Activated CD4-positive, alpha-beta T cell treated with anti-CD3 and anti-CD28 coated beads for 36 hours (primary cell): ENCODE measurements around the gene EML6. TPM values are rescaled to one million over a fixed set of nuclear protein-coding genes. Genes with fewer than 3 reads are reported as not detected.
"Not testable (repeated sequence)": the region's sequence is repeated elsewhere in the genome, so short reads cannot be mapped to it uniquely, and the experiment has no call there.

Experiments
- ATAC-seq: fragments of 200-7000 bp; cut with Tn5 transposase; one replicate; pipeline ENCODE4 v1.10.0; 2021; ENCODE audit warnings: mild to moderate bottlenecking, moderate library complexity
- CTCF ChIA-PET: fragments of 350-600 bp; sonication (Branson Sonifier 250); formaldehyde crosslinking; loops from one replicate; lab custom pipeline; 2021; ENCODE audit warnings: antibody characterized with exemption; lab: Charles Lee
- POLR2A ChIA-PET: fragments of 350-600 bp; sonication (Branson Sonifier 250); formaldehyde crosslinking; loops from one replicate; lab custom pipeline; 2021; ENCODE audit warnings: antibody characterized with exemption, inconsistent platforms; lab: Charles Lee
- DNase-seq: peaks from one replicate; pipeline ENCODE4 v3.0.0-alpha.2; 2020
- H3K27ac Mint-ChIP-seq: one replicate; pipeline ENCODE4 v1.8.0; 2021; ENCODE audit warnings: mixed read lengths
- H3K27me3 Mint-ChIP-seq: one replicate; pipeline ENCODE4 v1.8.0; 2021; ENCODE audit warnings: mixed read lengths
- H3K36me3 Mint-ChIP-seq: one replicate; pipeline ENCODE4 v1.8.0; 2021; ENCODE audit warnings: low read depth, mixed read lengths
- H3K4me1 Mint-ChIP-seq: one replicate; pipeline ENCODE4 v1.8.0; 2021; ENCODE audit warnings: mixed read lengths
- H3K4me3 Mint-ChIP-seq: one replicate; pipeline ENCODE4 v1.8.0; 2021; ENCODE audit warnings: mild to moderate bottlenecking, moderate library complexity, mixed read lengths
- H3K9me3 Mint-ChIP-seq: one replicate; pipeline ENCODE4 v1.8.0; 2021; ENCODE audit warnings: low read depth, mixed read lengths
- intact Hi-C, 2 experiments: fragments of 100-400 bp; cut with DNase I in 1 of 2; cut with micrococcal nuclease in 1 of 2; formaldehyde crosslinking; loops; one replicate each; pipeline versions ENCODE4 v1.14.2 to v1.15.1; 2022 to 2024; cut with DNase I, micrococcal nuclease
- total RNA-seq, 2 experiments: library from RNA; stranded (reverse); gene quantifications; one replicate each; pipeline ENCODE4 v1.2.3, GENCODE V29; 2021

Gene EML6
- total RNA-seq, 2 experiments from 2014 or later, result 0.16 to 0.30 TPM

DNA sequence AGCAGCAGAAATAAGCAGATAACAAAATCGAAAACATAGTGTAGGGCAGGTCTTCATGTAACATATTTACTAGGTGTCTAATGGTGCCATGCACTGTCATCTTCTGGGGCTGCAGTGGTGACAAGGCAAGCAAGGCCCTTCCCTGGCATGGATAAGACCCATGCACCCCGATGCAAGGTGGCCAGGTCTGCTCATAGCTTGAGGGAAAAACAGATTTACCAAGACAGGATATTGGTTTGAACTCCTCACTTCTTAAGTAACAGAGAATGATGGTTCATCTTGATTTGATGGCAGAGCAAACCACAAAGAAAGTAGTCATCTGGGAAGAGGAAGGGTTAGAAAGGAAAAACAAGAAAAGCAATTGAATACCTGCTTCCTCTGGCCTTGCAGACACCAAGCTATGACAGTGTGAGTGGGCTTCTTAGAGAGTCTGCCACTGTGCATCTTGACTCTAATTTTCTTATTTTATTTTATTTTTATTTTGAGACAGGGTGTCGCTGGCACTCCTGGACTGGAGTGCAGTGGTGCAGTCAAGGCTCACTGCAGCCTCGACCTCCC lies 35.8 kb upstream of the EML6 start:
- ATAC-seq, result peak; percentile 53
- intact Hi-C loops, result no loop called here
- peaks cover 8% of the 10 kb centered on the region for H3K4me1 Mint-ChIP-seq
- H3K36me3 Mint-ChIP-seq, result no peaks in the 10 kb centered on the region
- no peaks in the 10 kb centered on the region for H3K9me3 Mint-ChIP-seq
- ChIA-PET POLR2A (interaction anchor here (0.7 kb wide), 1 partner anchor 838 kb away, joined by 7 read pairs; no protein-coding TSS in a partner anchor), CTCF (no interaction called here)
- peaks cover 45% of the 10 kb centered on the region for H3K27me3 Mint-ChIP-seq
- no peak overlapping the region for H3K4me3 Mint-ChIP-seq
- DNase-seq, result no peak
- no peak overlapping the region for H3K27ac Mint-ChIP-seq

DNA sequence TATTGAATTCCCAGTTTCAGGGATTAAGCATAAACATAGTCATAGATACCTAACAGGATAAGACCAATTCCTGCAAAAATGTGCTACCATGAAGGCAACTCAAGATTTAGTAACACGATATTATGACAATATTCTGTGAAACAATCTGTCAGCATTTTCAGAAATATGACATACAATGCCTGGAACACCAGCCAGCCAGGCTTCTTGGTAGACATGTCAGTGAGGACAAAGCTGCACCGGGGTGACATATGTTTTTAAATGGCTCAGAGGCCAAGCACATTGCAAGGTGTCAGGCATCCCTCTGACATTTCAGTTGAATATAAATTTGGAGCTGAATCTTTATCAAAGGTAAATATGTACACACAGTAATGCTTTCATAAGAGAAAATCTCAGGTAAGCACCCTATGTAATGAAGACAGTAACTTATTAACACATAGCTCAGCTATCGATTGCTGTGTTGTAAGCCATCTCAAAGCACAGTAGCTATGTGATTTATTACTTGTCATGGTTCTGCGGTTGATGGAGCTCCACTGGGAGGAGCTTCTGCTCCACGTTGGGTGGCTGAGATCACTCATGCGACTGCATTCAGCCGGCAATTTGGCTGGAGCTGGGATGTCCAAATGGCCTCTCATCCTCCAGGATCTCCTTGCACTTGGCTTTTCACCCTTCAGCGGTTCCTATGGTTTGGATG lies 31.9 kb upstream of the EML6 start:
- ATAC-seq (no peak), DNase-seq (no peak)
- Mint-ChIP-seq H3K27ac (no peak overlapping the region), H3K9me3 (no peaks in the 10 kb centered on the region), H3K4me3 (no peak overlapping the region), H3K27me3 (peaks cover 27% of the 10 kb centered on the region), H3K36me3 (no peaks in the 10 kb centered on the region), H3K4me1 (peaks cover 8% of the 10 kb centered on the region)
- POLR2A ChIA-PET, result no interaction called here
- CTCF ChIA-PET, result interaction anchor here (1.3 to 2.0 kb wide), 3 partner anchors 10 to 26 kb away, joined by 3 to 13 read pairs (median 4); no protein-coding TSS in a partner anchor
- intact Hi-C loops, result no loop called here

DNA sequence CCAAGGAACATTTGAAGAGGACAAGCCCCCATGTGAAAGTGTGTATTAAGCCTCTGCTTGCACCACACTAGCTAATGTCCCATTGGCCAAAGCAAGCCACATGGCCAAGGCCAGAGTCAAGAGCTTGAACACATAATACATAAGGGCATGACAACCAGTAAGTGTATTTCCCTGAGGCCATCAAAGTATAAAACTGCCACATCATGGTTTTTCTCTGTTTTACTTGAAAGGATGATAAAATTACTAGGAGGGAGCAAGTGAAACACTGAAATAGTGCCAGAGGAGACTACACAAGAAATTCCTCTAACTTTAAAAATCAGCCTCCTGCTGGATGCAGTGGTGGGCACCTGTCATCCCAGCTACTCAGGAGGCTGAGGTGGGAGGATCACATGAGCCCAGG lies 30.9 kb upstream of the EML6 start:
- Mint-ChIP-seq H3K27me3 (peaks cover 24% of the 10 kb centered on the region), H3K9me3 (no peaks in the 10 kb centered on the region), H3K27ac (no peak overlapping the region), H3K4me1 (peaks cover 5% of the 10 kb centered on the region), H3K4me3 (no peak overlapping the region), H3K36me3 (no peaks in the 10 kb centered on the region)
- CTCF ChIA-PET, result interaction anchor here (0.9 to 2.0 kb wide), 6 partner anchors 11 to 168 kb away, joined by 3 to 13 read pairs (median 3); no protein-coding TSS in a partner anchor
- DNase-seq (no peak), ATAC-seq (no peak)
- intact Hi-C loops, result no loop called here
- POLR2A ChIA-PET, result interaction anchor here (0.6 kb wide), 1 partner anchor 35 kb away, joined by 4 read pairs; no protein-coding TSS in a partner anchor

DNA sequence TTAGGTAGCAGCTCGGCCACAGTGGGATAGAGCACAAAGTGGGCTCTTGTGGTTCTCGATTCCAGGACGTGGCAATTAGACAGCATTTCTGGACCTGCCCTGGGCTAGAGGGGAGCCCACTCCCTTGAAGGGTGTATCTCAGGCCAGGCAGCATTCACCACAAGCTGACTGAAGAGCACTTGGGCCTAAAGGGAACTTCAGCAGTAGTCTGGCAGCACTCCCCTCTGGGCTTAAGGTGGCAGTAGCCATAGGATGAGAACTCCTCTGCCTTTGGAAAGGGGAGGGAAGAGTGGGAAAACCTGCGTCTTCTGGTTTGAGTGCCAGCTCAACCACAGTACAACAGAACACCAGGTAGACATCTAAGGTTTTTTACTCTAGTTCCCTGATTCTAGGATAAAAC lies 28.1 kb upstream of the EML6 start:
- ChIA-PET POLR2A (no interaction called here), CTCF (interaction anchor here (1.1 to 4.2 kb wide), 3 partner anchors 9 to 19 kb away, joined by 3 to 16 read pairs (median 3); no protein-coding TSS in a partner anchor)
- Mint-ChIP-seq H3K36me3 (no peaks in the 10 kb centered on the region), H3K27ac (no peak overlapping the region), H3K9me3 (no peaks in the 10 kb centered on the region), H3K4me3 (no peak overlapping the region), H3K27me3 (peaks cover 12% of the 10 kb centered on the region), H3K4me1 (peaks cover 2% of the 10 kb centered on the region)
- ATAC-seq, result no peak
- no peak for DNase-seq
- intact Hi-C loops, result no loop called here

DNA sequence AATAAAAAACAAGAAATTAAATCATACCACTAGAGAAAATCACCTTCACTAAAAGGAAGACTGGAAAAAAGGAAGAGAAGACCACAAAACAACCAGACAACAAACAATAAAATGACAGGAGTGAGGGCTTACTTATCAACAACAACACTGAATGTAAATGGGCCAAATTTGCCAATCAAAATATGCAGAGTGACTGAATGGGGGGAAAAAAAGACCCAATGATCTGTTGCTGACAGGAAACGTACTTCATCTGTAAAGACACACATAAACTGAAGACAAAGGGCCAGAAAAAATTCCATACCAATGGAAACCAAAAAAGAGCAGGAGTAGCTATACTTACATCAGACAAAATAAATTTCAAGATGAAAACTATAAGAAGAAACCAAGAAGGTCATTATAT lies 25.5 kb upstream of the EML6 start:
- Mint-ChIP-seq H3K9me3 (no peaks in the 10 kb centered on the region), H3K27me3 (peaks cover 18% of the 10 kb centered on the region), H3K4me3 (no peak overlapping the region), H3K4me1 (peaks cover 9% of the 10 kb centered on the region), H3K36me3 (no peaks in the 10 kb centered on the region), H3K27ac (no peak overlapping the region)
- POLR2A ChIA-PET, result no interaction called here
- CTCF ChIA-PET, result no interaction called here
- DNase-seq (no peak), ATAC-seq (no peak)
- intact Hi-C loops, result no loop called here

DNA sequence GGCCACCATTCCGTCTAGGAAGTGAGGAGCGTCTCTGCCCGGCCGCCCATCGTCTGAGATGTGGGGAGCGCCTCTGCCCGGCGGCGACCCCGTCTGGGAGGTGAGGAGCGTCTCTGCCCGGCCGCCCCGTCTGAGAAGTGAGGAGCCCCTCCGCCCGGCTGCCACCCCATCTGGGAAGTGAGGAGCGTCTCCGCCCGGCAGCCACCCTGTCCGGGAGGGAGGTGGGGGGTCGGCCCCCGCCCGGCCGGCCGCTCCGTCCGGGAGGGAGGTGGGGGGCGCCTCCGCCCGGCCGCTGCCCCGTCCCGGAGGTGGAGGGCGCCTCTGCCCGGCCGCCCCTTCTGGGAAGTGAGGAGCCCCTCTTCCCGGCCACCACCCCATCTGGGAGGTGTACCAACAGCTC lies 24.5 kb upstream of the EML6 start:
- DNase-seq, POLR2A ChIA-PET, H3K9me3 Mint-ChIP-seq, CTCF ChIA-PET, H3K36me3 Mint-ChIP-seq, ATAC-seq, H3K4me1 Mint-ChIP-seq, H3K4me3 Mint-ChIP-seq, H3K27ac Mint-ChIP-seq, intact Hi-C loops: not testable (repeated sequence)
- H3K27me3 Mint-ChIP-seq, result peaks cover 19% of the 10 kb centered on the region

DNA sequence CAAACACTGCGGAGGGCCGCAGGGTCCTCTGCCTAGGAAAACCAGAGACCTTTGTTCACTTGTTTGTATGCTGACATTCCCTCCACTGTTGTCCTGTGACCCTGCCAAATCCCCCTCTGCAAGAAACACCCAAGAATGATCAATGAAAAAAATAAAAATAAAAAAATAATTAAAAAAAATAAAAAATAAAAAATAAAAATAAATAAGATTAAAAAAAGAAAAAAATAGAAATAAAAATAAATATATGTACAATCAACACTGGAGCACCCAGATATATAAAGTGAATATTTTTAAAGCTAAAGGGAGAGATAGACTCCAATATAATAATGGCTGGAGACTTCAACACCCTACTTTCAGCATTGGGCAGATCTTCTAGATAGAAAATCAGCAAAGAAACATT lies 23.8 kb upstream of the EML6 start:
- Mint-ChIP-seq H3K4me3 (no peak overlapping the region), H3K27me3 (peaks cover 19% of the 10 kb centered on the region), H3K27ac (no peak overlapping the region), H3K36me3 (no peaks in the 10 kb centered on the region), H3K4me1 (peaks cover 9% of the 10 kb centered on the region), H3K9me3 (no peaks in the 10 kb centered on the region)
- no peak for DNase-seq
- ChIA-PET POLR2A (no interaction called here), CTCF (interaction anchor here (1.1 kb wide), 1 partner anchor 33 kb away, joined by 3 read pairs; no protein-coding TSS in a partner anchor)
- no peak for ATAC-seq
- intact Hi-C loops, result loop anchor here (2.0 to 10.0 kb wide), 3 partner anchors 19 to 585 kb away; partner anchors contain the start of genes ACYP2 (in 1 of the 2) and SPTBN1 (in 1 of the 2)

DNA sequence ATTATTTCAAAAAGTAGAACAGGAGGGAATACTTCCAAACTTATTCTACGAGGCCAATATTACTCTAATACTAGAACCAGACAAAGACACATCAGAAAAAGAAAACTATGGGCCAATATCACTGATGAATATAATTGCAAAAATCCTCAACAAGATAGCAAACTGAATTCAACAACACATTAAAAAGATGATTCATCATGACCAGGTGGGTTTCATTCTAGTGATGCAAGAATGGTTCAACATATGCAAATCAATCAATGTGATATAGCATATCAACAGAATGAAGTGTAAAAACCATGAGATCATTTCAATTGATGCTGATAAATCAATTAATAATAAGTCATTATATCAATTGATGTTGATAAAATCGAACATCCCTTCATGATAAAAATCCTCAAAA lies 22.4 kb upstream of the EML6 start:
- Mint-ChIP-seq H3K36me3 (no peaks in the 10 kb centered on the region), H3K4me3 (no peak overlapping the region), H3K9me3 (no peaks in the 10 kb centered on the region), H3K27ac (no peak overlapping the region), H3K4me1 (peaks cover 9% of the 10 kb centered on the region), H3K27me3 (peaks cover 18% of the 10 kb centered on the region)
- intact Hi-C loops, result loop anchor here (2.0 to 10.0 kb wide), 3 partner anchors 20 to 586 kb away; partner anchors contain the start of genes ACYP2 (in 1 of the 2) and SPTBN1 (in 1 of the 2)
- ChIA-PET CTCF (interaction anchor here (9.6 kb wide), 1 partner anchor 37 kb away, joined by 222 read pairs; no protein-coding TSS in a partner anchor), POLR2A (no interaction called here)
- DNase-seq, result no peak
- peak; percentile 55 for ATAC-seq

DNA sequence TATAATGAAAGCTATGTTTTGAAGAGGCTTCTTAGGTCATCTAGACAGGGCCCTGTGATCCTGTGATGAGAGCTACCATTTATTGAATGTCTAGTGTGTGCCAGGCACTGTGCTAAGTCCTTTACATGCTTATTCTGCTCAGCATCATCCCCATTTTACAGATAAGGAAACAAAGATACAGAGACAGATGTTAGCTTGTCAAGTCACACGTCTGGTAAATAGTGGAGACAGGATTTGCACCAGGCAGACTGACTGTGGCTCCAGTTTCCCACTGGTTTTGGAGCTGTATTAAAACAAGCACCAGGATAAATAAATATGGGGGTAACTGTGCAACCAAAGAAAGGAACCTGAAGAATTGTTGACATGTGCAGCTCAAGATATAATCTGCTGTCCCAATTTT lies 19.2 kb upstream of the EML6 start:
- Mint-ChIP-seq H3K9me3 (no peaks in the 10 kb centered on the region), H3K27me3 (peaks cover 22% of the 10 kb centered on the region), H3K4me1 (peaks cover 9% of the 10 kb centered on the region), H3K36me3 (no peaks in the 10 kb centered on the region), H3K4me3 (no peak overlapping the region), H3K27ac (no peak overlapping the region)
- ChIA-PET CTCF (interaction anchor here (0.6 to 9.6 kb wide), 46 partner anchors 9 to 651 kb away, joined by 3 to 222 read pairs (median 4); no protein-coding TSS in a partner anchor), POLR2A (interaction anchor here (0.7 kb wide), 2 partner anchors 54 to 1517 kb away, joined by 3 read pairs; no protein-coding TSS in a partner anchor)
- ATAC-seq (no peak), DNase-seq (no peak)
- intact Hi-C loops, result loop anchor here (1.0 to 10.0 kb wide), 6 partner anchors 39 to 597 kb away; partner anchors contain the start of genes ACYP2 (in 1 of the 2) and SPTBN1 (in 1 of the 2)

DNA sequence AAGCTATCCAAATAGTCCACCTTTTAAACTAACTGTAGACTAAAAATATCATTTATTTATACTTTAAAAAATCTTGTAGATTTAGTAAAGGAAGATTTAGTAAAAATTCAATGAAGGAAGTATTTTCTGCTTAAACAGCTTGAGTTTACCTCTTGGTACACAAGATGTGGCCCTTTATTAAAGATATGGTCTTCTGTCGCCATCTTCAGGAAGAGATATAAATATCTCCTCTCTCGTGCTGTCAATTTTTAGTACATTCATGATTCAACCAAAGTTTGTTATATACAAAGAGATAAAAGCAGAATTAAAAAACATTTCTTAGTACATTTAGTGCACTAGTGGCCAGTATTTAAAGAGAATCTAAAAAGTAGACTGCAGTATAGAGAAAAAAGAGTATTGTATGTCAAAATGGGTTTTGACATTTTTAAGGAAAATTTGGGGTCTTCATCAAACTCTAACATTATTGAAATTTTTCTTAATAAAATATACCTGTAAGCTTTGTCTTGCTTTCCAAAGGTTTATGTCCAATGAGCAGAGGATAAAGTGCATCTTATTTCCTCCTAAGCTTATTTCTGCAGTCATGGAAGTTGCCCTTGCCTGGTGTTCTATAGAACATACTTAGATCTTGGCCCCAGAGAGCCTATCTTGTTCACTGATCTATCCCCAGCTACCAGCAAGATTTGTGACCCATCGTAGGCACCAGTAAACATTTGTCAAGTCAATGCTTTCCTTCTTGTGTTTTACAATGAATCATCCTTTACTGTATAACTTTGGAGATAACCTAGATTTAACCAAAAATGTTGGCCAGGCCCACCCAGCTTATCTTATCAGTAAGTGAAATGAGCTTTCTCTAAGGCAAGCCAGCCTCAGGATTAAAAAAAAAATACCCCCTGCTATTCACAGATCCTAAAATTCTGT lies 18.5 kb upstream of the EML6 start:
- POLR2A ChIA-PET, result interaction anchor here (0.6 to 0.7 kb wide), 4 partner anchors 13 to 1517 kb away, joined by 3 to 4 read pairs (median 3); no protein-coding TSS in a partner anchor
- no peak overlapping the region for H3K27ac Mint-ChIP-seq
- H3K36me3 Mint-ChIP-seq, result no peaks in the 10 kb centered on the region

More for the DNA sequence above, 18.5 kb upstream of the EML6 start:
- intact Hi-C loops, result loop anchor here (1.0 to 10.0 kb wide), 7 partner anchors 40 to 598 kb away; partner anchors contain the start of genes ACYP2 (in 1 of the 2) and SPTBN1 (in 1 of the 2)
- H3K4me3 Mint-ChIP-seq, result no peak overlapping the region
- peak; percentile 69 for ATAC-seq
- peaks cover 9% of the 10 kb centered on the region for H3K4me1 Mint-ChIP-seq
- H3K9me3 Mint-ChIP-seq, result no peaks in the 10 kb centered on the region
- CTCF ChIA-PET, result interaction anchor here (0.6 to 9.6 kb wide), 49 partner anchors 9 to 652 kb away, joined by 3 to 222 read pairs (median 4); no protein-coding TSS in a partner anchor
- H3K27me3 Mint-ChIP-seq, result peaks cover 25% of the 10 kb centered on the region
- no peak for DNase-seq
